PC-9 (cell line): ENCODE measurements around the gene HSD17B14. TPM values are rescaled to one million over a fixed set of nuclear protein-coding genes. Genes with fewer than 3 reads are reported as not detected.

Experiments used
- BruUV-seq: library from RNA; stranded (reverse); fragments of 400-500 nt; replicated peaks from 2 replicates; lab custom pipeline; 2021; lab: Mats Ljungman, UMichigan
- CTCF ChIA-PET: fragments of 300-600 bp; sonication (Branson Sonifier 250); formaldehyde crosslinking; loops from one replicate; lab custom pipeline; 2022; ENCODE audit warnings: antibody characterized with exemption; lab: Charles Lee
- POLR2A ChIA-PET: fragments of 300-600 bp; sonication (Branson Sonifier 250); formaldehyde crosslinking; loops from one replicate; lab custom pipeline; 2022; ENCODE audit warnings: antibody characterized with exemption; ENCODE audit not compliant: unreplicated experiment; lab: Charles Lee
- DNase-seq, 2 experiments: peaks; one replicate each; pipeline versions ENCODE4 v3.0.0 to v3.0.0-alpha.2; 2015 to 2022; ENCODE audit warnings: mixed read lengths in 1 of 2
- H2AFZ ChIP-seq: fragments of 200-600 bp; sonication (generic); 2 replicates; pipeline ENCODE4 v1.8.1; 2017; ENCODE audit warnings: antibody characterized with exemption
- H3F3A ChIP-seq: fragments of 200-600 bp; sonication (generic); 2 replicates; pipeline ENCODE4 v1.8.1; 2017; ENCODE audit warnings: antibody characterized with exemption, mild to moderate bottlenecking, low read depth; ENCODE audit not compliant: insufficient read depth
- H3K27ac ChIP-seq: fragments of 200-600 bp; sonication (generic); 2 replicates; pipeline ENCODE4 v1.6.1; 2016; ENCODE audit warnings: mixed run types
- H3K27me3 ChIP-seq: fragments of 200-600 bp; sonication (generic); 2 replicates; pipeline ENCODE4 v1.6.1; 2016; ENCODE audit warnings: low read depth, mixed run types; ENCODE audit not compliant: insufficient read depth
- H3K36me3 ChIP-seq: fragments of 200-600 bp; sonication (generic); 2 replicates; pipeline ENCODE4 v1.6.1; 2016; ENCODE audit warnings: low read depth, mixed run types
- H3K4me1 ChIP-seq: fragments of 200-600 bp; sonication (generic); replicated peaks from 2 replicates; pipeline ENCODE4 v1.6.1; 2016; ENCODE audit warnings: mixed run types; ENCODE audit not compliant: insufficient read depth
- H3K4me2 ChIP-seq: fragments of 200-600 bp; sonication (generic); 2 replicates; pipeline ENCODE4 v1.6.1; 2017; ENCODE audit warnings: mixed run types
- H3K4me3 ChIP-seq: fragments of 200-600 bp; sonication (generic); 2 replicates; pipeline ENCODE4 v1.6.1; 2016; ENCODE audit warnings: mixed run types
- H3K79me2 ChIP-seq: fragments of 200-600 bp; sonication (generic); 2 replicates; pipeline ENCODE4 v1.6.1; 2017; ENCODE audit warnings: low read depth, mixed run types
- H3K9me2 ChIP-seq: fragments of 200-600 bp; sonication (generic); 2 replicates; pipeline ENCODE4 v1.8.1; 2017; ENCODE audit warnings: mild to moderate bottlenecking; ENCODE audit not compliant: insufficient read depth
- H3K9me3 ChIP-seq: fragments of 200-600 bp; sonication (generic); 2 replicates; pipeline ENCODE4 v1.8.1; 2016; ENCODE audit warnings: low read depth; ENCODE audit not compliant: insufficient read depth
- H4K20me1 ChIP-seq: fragments of 200-600 bp; sonication (generic); 2 replicates; pipeline ENCODE4 v1.8.1; 2017; ENCODE audit not compliant: insufficient read depth
- CTCF ChIP-seq: fragments of 200-600 bp; sonication (generic); conservative IDR thresholded peaks from 2 replicates; pipeline ENCODE4 v1.6.1; 2017; ENCODE audit warnings: mixed run types, antibody characterized with exemption, mild to moderate bottlenecking, moderate library complexity
- EZH2 ChIP-seq: fragments of 200-600 bp; sonication (generic); IDR thresholded peaks from 2 replicates; pipeline ENCODE4 v1.8.0; 2017; ENCODE audit warnings: antibody characterized with exemption, low read depth
- intact Hi-C: fragments of 100-400 bp; cut with micrococcal nuclease; formaldehyde crosslinking; loops from one replicate; pipeline ENCODE4 v1.10.0; 2022; ENCODE audit not compliant: unreplicated experiment
- total RNA-seq: library from RNA; stranded (reverse); gene quantifications from 2 replicates; pipeline ENCODE4 v1.2.3, GENCODE V29; 2021

HSD17B14 gene
- total RNA-seq, 1 experiment from 2014 or later, result 20.7 TPM

- ChIA-PET CTCF (interaction anchor here (0.6 kb wide), 1 partner anchor 37 kb away, joined by 5 read pairs; no protein-coding TSS in a partner anchor), POLR2A (no interaction called here)
- DNase-seq, result no peak
- Histone ChIP-seq H3K4me3 (no peak overlapping the region), H3K27ac (no peak overlapping the region), H3K27me3 (no peaks in the 10 kb centered on the region), H2AFZ (no peak overlapping the region), H3K4me1 (peaks cover 6% of the 10 kb centered on the region; the same call in 1 of the 2 replicates), H3K9me3 (no peaks in the 10 kb centered on the region), H3K36me3 (0 out of 2 replicates have a peak, but pooled peaks cover 4% of the 10 kb centered on the region), H3K9me2 (no peaks in the 10 kb centered on the region), H4K20me1 (no peaks in the 10 kb centered on the region), H3F3A (peaks cover 8% of the 10 kb centered on the region; the same call in 1 of the 2 replicates), H3K4me2 (no peak overlapping the region), H3K79me2 (no peaks in the 10 kb centered on the region)
- TF ChIP-seq EZH2 (no peak), CTCF (no peak)
- intact Hi-C loops, result no loop called here
- no TSS peak for BruUV-seq
Observed at GRCh38 chr19:48830088-48830487, 6.2 kb downstream of the HSD17B14 start.

- no peaks in the 10 kb centered on the region; the same call in 1 of the 2 replicates for H3K9me2 ChIP-seq
- no peaks in the 10 kb centered on the region for H3K79me2 ChIP-seq
- no TSS peak for BruUV-seq
- H3K4me1 ChIP-seq, result peaks cover 6% of the 10 kb centered on the region; the same call in 1 of the 2 replicates
- no peak overlapping the region for H3K27ac ChIP-seq
- no peak for TF ChIP-seq EZH2
- peak; percentile 59; the same call in 1 of the 2 replicates for TF ChIP-seq CTCF
- H3K27me3 ChIP-seq, result no peaks in the 10 kb centered on the region
- no peak for DNase-seq
- H3K9me3 ChIP-seq, result no peaks in the 10 kb centered on the region
- ChIA-PET POLR2A (no interaction called here), CTCF (interaction anchor here (0.6 to 0.7 kb wide), 3 partner anchors 35 to 183 kb away, joined by 3 to 9 read pairs (median 4); no protein-coding TSS in a partner anchor)
- H3F3A ChIP-seq, result 0 out of 2 replicates have a peak, but pooled peaks cover 5% of the 10 kb centered on the region
- no peak overlapping the region for H3K4me3 ChIP-seq
- 0 out of 2 replicates have a peak, but pooled peaks cover 4% of the 10 kb centered on the region for H3K36me3 ChIP-seq
- H2AFZ ChIP-seq, result no peak overlapping the region
- intact Hi-C loops, result no loop called here
- H4K20me1 ChIP-seq, result no peaks in the 10 kb centered on the region
- peak overlapping the region; percentile 18; the same call in 1 of the 2 replicates for H3K4me2 ChIP-seq
Observed at GRCh38 chr19:48826606-48827020, 9.7 kb downstream of the HSD17B14 start.

GRCh38 chr19:48822514-48822913, 13.8 kb downstream of the HSD17B14 start:
- no peak overlapping the region for H3K4me3 ChIP-seq
- BruUV-seq, result no TSS peak
- ChIA-PET POLR2A (no interaction called here), CTCF (no interaction called here)
- H3K4me1 ChIP-seq, result peaks cover 23% of the 10 kb centered on the region
- H3K9me2 ChIP-seq, result no peaks in the 10 kb centered on the region; the same call in 1 of the 2 replicates
- no peak for DNase-seq
- H3K36me3 ChIP-seq, result no peaks in the 10 kb centered on the region
- no peak overlapping the region for H3K27ac ChIP-seq
- peaks cover 16% of the 10 kb centered on the region; the same call in 1 of the 2 replicates for H3F3A ChIP-seq
- intact Hi-C loops, result no loop called here
- H4K20me1 ChIP-seq, result no peaks in the 10 kb centered on the region
- H3K27me3 ChIP-seq, result no peaks in the 10 kb centered on the region
- no peak overlapping the region for H3K4me2 ChIP-seq
- H2AFZ ChIP-seq, result no peak overlapping the region
- H3K9me3 ChIP-seq, result no peaks in the 10 kb centered on the region
- TF ChIP-seq EZH2 (no peak), CTCF (no peak)
- no peaks in the 10 kb centered on the region for H3K79me2 ChIP-seq
